Gastrocnemius medialis (tissue), 4 donors: ENCODE measurements around the gene ASTN2.

Experiments
- CTCF ChIP-seq, 5 experiments: fragments of 450-650 bp in 3 of 5; fragments of 200-600 bp in 2 of 5; sonication (generic) in 2 of 5; IDR thresholded peaks in 4 of 5; conservative IDR thresholded peaks in 1 of 5; 1 replicate in 4 of 5; 2 replicates in 1 of 5; pipeline ENCODE4 v1.5.1; 2016 to 2019; ENCODE audit warnings: antibody characterized with exemption in 5 of 5, mild to moderate bottlenecking in 3 of 5, moderate library complexity in 3 of 5
- POLR2A ChIP-seq, 2 donors: fragments of 450-650 bp; IDR thresholded peaks; one replicate each; pipeline ENCODE4 v1.6.1; 2017; ENCODE audit warnings: antibody characterized with exemption in 2 of 2, mild to moderate bottlenecking in 2 of 2, moderate library complexity in 2 of 2

GRCh38 chr9:116924462-116925110 lies 490.3 kb downstream of the ASTN2 start:
- TF ChIP-seq CTCF (IDR thresholded peaks at IDR 0.05 in 4 of 5, conservative IDR thresholded peaks at IDR 0.05 in 1 of 5): no peak
- no peak for TF ChIP-seq POLR2A (IDR thresholded peaks at IDR 0.05)
